ENCODE data around the gene SORCS2.

Gene SORCS2

DNA sequence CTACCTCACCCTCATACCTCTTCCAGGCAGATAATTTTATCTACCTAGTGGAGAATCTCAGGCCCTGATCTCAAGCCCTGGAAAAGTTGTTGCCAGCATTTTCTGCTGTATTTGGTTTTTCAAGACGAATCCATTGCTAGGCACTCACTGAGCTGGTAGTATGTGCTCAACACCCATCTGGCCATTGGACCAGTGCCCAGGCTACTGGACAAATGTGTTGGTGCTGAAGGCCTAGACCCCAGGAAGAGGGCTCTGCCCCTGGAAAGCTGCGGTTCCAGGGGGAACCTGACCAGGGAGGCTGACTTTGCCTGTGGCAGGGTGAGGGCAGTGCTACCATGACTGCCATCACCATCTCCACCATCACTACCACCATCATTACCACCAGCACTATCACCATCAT, 170.0 kb downstream of the SORCS2 start:
- no peak for DNase-seq (ENCODE audit: extremely low spot score)
- TF ChIP-seq, protein P1, sequence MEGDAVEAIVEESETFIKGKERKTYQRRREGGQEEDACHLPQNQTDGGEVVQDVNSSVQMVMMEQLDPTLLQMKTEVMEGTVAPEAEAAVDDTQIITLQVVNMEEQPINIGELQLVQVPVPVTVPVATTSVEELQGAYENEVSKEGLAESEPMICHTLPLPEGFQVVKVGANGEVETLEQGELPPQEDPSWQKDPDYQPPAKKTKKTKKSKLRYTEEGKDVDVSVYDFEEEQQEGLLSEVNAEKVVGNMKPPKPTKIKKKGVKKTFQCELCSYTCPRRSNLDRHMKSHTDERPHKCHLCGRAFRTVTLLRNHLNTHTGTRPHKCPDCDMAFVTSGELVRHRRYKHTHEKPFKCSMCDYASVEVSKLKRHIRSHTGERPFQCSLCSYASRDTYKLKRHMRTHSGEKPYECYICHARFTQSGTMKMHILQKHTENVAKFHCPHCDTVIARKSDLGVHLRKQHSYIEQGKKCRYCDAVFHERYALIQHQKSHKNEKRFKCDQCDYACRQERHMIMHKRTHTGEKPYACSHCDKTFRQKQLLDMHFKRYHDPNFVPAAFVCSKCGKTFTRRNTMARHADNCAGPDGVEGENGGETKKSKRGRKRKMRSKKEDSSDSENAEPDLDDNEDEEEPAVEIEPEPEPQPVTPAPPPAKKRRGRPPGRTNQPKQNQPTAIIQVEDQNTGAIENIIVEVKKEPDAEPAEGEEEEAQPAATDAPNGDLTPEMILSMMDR (IDR thresholded peaks at IDR 0.05; ENCODE audit: control extremely low read depth, extremely low read depth, low read depth, missing control alignments): no peak
- POLR2A ChIA-PET: no interaction called here
- CTCF ChIA-PET: no interaction called here

DNA sequence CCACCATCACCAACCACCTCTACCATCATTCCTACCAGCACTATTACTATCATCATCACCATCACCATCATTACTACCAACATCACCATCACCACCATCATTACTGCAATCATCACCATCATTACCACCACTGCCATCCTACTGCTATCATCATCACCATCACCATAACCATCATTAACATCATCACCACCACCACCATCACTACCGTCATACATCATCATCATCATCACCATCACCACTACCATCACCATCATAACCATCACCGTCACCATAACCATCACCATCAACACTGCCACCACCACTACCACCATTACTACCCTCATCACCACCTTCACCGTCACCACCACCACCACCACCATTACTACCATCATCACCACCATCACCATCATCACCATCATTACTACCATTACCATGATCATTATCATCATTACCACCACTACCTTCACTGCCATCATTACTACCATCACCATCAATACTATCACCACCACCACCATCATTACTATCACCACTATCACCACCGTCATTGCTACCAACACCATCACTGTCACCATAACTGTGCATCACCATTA, 170.6 kb downstream of the SORCS2 start:
- TF ChIP-seq, protein P1 (IDR thresholded peaks at IDR 0.05; ENCODE audit: control extremely low read depth, extremely low read depth, low read depth, missing control alignments): no peak
- POLR2A ChIA-PET: no interaction called here
- DNase-seq (ENCODE audit: extremely low spot score): no peak
- CTCF ChIA-PET: no interaction called here

DNA sequence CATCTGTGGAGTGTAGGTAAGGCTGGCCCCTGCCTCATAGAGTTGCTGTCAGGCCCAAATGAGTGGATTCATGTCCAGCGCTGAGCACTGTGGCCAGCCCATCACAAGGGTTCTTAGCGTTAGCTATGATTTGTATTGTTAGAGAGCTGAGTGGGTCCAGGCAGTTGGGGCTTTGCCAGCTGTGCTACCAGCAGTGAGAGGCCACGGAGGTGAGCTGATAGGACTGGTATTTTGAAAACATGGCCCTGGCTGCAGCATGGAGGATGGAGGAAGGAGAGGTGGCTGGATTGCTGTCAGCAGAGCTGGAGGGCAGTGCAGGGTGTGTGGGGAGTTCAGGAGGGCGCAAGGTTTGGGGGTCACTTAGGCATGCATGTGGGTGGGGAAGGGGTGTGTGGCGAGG, 172.6 kb downstream of the SORCS2 start:
- TF ChIP-seq, protein P1 (IDR thresholded peaks at IDR 0.05; ENCODE audit: control extremely low read depth, extremely low read depth, low read depth, missing control alignments): no peak
- POLR2A ChIA-PET: no interaction called here
- no peak for DNase-seq (ENCODE audit: extremely low spot score)
- CTCF ChIA-PET: no interaction called here

DNA sequence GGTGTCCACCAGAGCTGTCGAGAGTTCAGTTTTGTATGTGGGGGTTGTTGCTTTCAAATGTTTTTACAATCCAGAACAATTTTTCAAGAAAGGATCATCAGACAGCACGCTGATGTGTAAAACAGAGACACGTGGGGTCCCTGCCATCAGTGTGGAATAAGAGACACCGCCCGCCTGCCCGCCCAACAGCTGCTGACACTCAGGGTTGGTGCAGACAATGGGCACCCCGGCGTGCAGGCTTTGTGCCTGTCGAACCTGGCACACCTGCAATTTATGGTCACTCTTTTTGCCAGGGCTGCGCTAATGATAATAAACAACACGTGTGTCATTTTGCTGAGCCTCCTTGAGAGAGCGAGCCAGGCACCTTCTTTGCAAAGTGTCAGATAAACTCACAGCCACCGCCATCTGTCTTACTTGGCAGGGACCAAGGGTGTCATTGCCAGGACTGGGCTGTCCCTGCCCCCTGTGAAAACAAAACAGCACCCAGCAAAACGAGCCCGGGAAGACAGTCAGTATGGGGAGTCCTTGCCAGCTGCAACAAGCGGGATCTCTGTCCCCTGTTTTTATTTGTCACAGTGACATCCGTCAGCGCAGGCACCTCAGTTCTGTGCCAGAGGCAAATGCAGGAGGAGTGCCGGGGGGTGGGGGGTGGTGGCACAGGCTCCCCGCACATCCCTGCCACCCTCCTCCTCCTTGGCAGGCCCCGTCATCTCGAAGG, 173.3 kb downstream of the SORCS2 start:
- TF ChIP-seq, protein P1 (IDR thresholded peaks at IDR 0.05; ENCODE audit: control extremely low read depth, extremely low read depth, low read depth, missing control alignments): no peak
- DNase-seq (ENCODE audit: extremely low spot score): no peak
- CTCF ChIA-PET: no interaction called here
- POLR2A ChIA-PET: no interaction called here

DNA sequence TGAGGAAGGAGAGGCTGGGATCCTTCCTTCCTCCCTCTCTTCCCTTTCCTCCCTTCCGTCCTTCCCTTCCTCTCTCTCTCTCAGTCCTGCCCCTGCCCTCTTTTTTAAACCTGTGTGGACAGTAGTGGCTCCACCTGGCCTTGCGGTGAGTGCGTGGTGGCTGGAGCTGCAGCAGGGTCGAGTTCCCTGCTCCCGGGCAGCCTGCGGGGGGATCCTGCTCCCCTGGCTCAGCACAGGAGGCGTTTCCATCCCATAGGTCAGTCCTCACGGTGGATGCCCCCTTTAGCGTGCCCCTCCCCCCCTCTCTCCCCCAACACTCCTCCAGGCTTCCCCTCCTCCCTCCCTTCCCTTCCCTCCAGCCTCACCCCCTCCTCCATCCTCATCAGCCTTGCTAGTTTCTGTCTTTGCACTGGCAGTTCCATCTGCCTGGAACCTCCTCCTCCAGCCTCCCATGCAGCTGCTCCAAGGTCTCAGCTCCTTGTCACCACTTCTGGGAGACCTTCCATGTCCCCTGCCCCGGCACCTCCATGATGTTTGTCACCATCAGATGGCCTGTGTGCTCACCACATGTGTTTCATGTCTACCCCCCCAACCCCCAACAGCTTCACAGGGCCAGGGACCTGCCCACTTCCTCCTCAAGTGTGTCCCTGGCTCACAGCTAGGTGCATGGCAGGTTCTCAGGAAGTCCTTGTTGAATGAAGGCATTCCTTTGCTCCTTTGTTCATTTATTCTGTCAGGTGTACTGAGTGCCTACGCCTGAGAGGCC, 174.0 kb downstream of the SORCS2 start:
- CTCF ChIA-PET: no interaction called here
- no peak for DNase-seq (ENCODE audit: extremely low spot score)
- TF ChIP-seq, protein P1 (IDR thresholded peaks at IDR 0.05; ENCODE audit: control extremely low read depth, extremely low read depth, low read depth, missing control alignments): no peak
- POLR2A ChIA-PET: no interaction called here

DNA sequence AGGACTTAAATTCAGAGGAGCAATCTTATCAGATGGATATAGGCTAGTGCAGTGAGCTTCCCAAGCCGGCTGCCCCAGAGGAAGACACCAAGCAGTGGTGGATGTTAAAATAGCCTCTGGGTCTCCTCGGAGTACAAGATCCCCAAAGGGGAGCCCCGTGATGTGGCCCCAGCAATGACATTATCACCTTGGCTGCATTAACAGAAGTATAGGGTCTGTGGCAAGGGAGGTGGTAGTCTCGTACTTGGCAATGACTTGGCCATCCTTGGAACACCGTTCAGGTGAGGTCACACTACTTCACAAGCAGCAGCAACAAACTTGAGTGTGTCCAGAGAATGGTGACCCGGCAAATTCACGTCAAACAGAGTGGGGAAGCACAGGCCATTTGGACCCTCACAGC, 174.6 kb downstream of the SORCS2 start:
- POLR2A ChIA-PET: no interaction called here
- TF ChIP-seq, protein P1 (IDR thresholded peaks at IDR 0.05; ENCODE audit: control extremely low read depth, extremely low read depth, low read depth, missing control alignments): no peak
- CTCF ChIA-PET: no interaction called here
- DNase-seq (ENCODE audit: extremely low spot score): no peak

Measured in GM10248 (cell line).